Measurements from ENCODE around the gene KLRF1.
A peak's percentile ranks its signal among the peaks of the same experiment; 100 is the strongest.

GRCh38 chr12:9869307-9870161 is 42.3 kb downstream of the KLRF1 start, which contains the start of gene CLEC2B:
- TF ChIP-seq POLR2A (IDR thresholded peaks at IDR 0.05), result peak in 1 of 2 donors; percentile 52
- TF ChIP-seq CTCF (IDR thresholded peaks at IDR 0.05), result no peak
